ACC112 (cell line): ENCODE measurements around the gene ADGRD1.
"Not testable (repeated sequence)": the region's sequence is repeated elsewhere in the genome, so short reads cannot be mapped to it uniquely, and the experiment has no call there.

Source experiments
- H2AFZ ChIP-seq: fragments of 200-600 bp; sonication (generic); one replicate; pipeline ENCODE4 v1.6.0; 2017; ENCODE audit warnings: antibody characterized with exemption, low read length; ENCODE audit not compliant: unreplicated experiment
- H3K27ac ChIP-seq: fragments of 200-600 bp; sonication (generic); 2 replicates; pipeline ENCODE4 v1.5.1; 2014; ENCODE audit warnings: low read depth, mild to moderate bottlenecking, antibody characterized with exemption, low read length, moderate library complexity
- H3K27me3 ChIP-seq: fragments of 200-600 bp; sonication (generic); 2 replicates; pipeline ENCODE4 v1.6.1; 2014; ENCODE audit warnings: mild to moderate bottlenecking, antibody characterized with exemption, low read length, moderate library complexity, mixed read lengths; ENCODE audit not compliant: insufficient read depth
- H3K36me3 ChIP-seq: fragments of 200-600 bp; sonication (generic); 2 replicates; pipeline ENCODE4 v1.6.1; 2016; ENCODE audit warnings: mild to moderate bottlenecking, antibody characterized with exemption, low read length, moderate library complexity, mixed read lengths; ENCODE audit not compliant: insufficient read depth
- H3K4me1 ChIP-seq: fragments of 200-600 bp; sonication (generic); one replicate; pipeline ENCODE4 v1.6.1; 2016; ENCODE audit warnings: low read length, mixed read lengths; ENCODE audit not compliant: insufficient read depth, unreplicated experiment, control insufficient read depth
- H3K4me3 ChIP-seq: fragments of 200-600 bp; sonication (generic); 2 replicates; pipeline ENCODE4 v1.5.1; 2014; ENCODE audit warnings: mild to moderate bottlenecking, low read depth, low read length
- H3K79me2 ChIP-seq: fragments of 200-600 bp; sonication (generic); one replicate; pipeline ENCODE4 v1.6.0; 2016; ENCODE audit warnings: low read length; ENCODE audit not compliant: control insufficient read depth, unreplicated experiment, insufficient read depth

ADGRD1 gene

DNA sequence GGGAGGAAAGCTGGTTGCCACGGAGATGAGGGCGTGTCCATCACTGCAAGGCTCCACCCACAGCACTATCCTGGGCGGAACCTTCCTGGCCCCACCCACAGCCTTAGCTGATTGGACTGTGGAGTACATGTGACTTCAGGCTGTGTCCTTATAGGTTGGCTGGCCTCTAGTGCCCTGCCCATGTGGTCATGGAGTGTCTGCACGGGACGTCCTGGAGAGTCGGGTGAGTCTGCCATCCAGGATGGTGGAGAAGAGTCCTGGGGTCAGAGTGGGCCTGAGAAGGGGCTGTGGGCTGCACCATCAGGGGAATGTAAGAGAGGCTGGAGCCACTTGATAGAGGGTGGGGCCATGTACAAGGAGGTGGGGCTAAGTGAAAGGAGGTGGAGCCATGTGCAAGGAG, 117.0 kb downstream of the ADGRD1 start:
- H3K79me2 ChIP-seq, H3K4me1 ChIP-seq, H3K27me3 ChIP-seq: not testable (repeated sequence)

DNA sequence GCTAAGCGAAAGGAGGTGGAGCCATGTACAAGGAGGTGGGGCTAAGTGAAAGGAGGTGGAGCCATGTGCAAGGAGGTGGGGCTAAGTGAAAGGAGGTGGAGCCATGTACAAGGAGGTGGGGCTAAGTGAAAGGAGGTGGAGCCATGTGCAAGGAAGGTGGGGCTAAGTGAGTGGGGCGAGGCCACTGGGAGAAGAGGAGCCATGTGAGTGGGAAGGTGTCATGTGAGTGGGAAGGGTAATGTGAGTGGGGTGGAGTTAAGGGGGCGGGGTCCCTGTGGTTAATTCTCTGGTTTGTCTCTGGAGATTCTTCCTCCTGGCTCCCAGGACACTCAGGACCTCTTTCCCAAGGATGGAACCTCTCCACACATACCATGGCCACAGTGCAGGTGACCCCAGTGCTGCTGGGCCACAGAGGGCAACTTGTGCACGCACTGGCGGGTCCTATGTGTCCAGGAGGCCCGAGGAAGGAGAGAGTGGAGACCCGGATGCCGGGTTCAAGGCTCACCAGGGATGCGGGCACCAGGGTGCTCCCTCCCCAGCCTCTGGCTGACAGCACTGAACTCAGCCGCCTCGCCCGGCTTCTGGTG, 117.6 kb downstream of the ADGRD1 start:
- not testable (repeated sequence) for H3K27ac ChIP-seq, H3K79me2 ChIP-seq, H3K4me1 ChIP-seq, H3K36me3 ChIP-seq, H3K27me3 ChIP-seq, H3K4me3 ChIP-seq, H2AFZ ChIP-seq

More for the DNA sequence above, 117.0 kb downstream of the ADGRD1 start:
- not testable (repeated sequence) for H2AFZ ChIP-seq, H3K36me3 ChIP-seq, H3K27ac ChIP-seq, H3K4me3 ChIP-seq

DNA sequence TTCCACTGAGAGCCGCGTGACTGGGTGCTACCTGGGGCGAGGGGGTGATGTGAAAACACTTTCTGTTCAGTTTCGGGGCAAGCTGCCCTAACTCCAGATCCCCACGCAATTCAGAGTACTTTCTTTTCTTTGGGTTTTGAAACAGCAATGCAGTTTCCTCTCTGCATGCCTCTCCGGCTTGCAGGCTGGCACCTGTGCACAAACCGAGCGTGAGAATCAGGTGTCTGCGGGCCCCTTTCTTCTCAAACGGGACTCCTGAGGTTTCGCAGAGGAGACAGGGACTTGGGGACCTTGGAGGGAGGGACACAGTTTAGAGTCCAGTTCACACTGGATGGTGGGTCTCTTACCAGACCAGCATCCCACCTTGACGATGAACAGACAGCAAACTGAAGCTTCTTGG, 118.2 kb downstream of the ADGRD1 start:
- not testable (repeated sequence) for H3K79me2 ChIP-seq, H3K27ac ChIP-seq, H3K36me3 ChIP-seq, H2AFZ ChIP-seq, H3K4me3 ChIP-seq, H3K4me1 ChIP-seq, H3K27me3 ChIP-seq

DNA sequence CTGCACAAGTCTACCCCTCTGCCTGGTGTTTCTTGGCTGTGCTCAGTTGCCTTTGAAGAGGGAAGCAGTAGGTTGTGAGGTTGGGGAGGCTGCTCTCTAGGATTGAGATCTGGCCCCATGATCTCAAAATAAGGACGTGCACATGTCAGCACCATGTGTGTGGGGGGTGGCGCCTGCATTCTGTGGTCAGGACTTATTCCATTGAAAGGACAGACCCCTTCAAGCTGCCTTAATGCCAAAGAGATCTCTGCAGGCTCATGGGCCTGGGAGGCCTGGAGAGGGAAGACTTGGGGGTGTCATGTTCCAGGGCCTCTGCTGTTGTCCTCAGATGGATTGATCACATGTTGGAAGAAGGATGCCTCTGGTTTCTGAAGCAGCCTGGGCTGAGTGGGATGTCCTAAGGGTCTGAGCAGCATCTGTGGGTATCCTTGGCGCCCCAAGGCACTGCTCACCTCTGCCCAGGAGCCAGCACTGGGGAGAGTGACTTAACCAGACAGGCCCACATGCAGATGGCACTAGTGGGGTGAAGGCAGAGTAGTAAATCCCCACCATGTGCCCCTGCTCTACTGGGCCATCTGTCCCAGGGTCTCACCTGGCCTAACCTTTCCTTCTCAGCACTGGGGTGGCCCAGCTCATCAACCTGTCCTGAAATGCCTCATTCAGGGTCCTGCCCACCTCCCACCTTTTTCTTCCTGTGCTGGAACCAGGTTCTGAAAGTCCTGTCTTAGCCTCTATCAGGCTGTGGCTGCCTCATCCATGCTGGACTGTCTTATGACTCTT, 118.9 kb downstream of the ADGRD1 start:
- Histone ChIP-seq H2AFZ (no peak overlapping the region), H3K4me3 (no peak overlapping the region), H3K36me3 (no peaks in the 10 kb centered on the region), H3K4me1 (no peaks in the 10 kb centered on the region), H3K79me2 (no peaks in the 10 kb centered on the region), H3K27me3 (no peaks in the 10 kb centered on the region), H3K27ac (no peak overlapping the region)

DNA sequence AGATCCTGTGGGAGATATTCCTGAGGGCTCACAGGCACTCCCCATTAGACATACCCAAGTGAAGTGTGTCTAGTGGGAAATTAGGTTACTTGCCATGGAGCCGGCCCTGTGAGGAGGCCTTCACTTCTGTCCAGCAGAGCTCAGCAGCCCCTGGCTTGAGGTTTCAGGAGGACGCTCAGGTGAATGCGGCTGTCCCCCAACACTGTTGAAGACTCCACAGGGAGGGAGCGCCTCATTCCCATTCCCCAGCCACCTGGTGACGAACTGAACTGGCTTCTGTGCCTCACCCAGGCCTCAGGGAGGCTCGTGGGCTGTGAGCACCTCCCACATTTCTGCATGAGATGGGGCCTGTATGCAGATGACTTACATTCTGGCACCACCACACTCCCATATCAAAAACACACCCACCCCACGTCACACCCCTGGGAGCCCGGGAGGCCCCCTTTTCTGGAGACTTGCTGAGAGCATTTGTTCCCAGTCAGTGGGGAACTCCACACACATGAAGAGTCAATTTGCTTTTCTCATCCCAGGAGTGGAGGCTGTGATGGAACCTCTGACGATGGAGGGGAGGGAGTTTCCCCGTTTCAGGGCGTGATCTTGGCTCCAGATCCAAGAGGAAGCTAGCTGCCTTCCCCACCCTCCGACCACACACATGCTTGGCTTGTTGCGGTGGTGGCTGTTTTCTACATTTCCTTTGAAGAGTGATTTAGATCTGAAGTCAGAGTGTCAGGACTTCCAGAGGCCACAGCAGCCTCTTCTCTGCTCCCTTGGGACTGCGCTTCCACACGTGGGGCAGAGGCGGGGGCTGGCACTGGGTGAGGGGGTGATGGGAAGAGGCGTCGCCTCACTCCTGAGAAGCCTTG, 120.7 kb downstream of the ADGRD1 start:
- Histone ChIP-seq H3K4me1 (no peaks in the 10 kb centered on the region), H2AFZ (no peak overlapping the region), H3K36me3 (no peaks in the 10 kb centered on the region), H3K4me3 (no peak overlapping the region), H3K79me2 (no peaks in the 10 kb centered on the region), H3K27me3 (no peaks in the 10 kb centered on the region), H3K27ac (no peak overlapping the region)

DNA sequence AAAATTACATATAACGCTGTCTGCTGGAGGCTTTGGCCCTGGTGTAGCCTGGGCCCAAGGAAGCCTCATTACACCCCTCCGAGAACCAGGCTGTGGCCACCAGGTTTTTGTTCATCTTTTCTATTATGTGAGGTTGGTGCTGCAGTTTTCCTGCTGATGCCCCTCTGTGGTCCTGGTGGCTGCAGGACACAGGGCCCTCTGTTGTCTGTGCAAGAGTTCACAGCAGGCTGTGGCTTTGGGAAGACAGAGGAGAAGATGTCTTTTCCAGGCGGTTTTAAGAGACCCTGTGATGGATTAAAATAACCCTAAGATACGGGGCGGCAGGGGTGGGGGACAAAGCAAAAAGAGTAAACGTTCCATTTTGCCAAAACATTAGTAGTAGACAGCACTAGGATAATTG, 121.5 kb downstream of the ADGRD1 start:
- no peaks in the 10 kb centered on the region for H3K27me3 ChIP-seq
- H3K27ac ChIP-seq: no peak overlapping the region
- H3K36me3 ChIP-seq: no peaks in the 10 kb centered on the region
- H3K4me3 ChIP-seq: no peak overlapping the region
- H2AFZ ChIP-seq: no peak overlapping the region
- H3K4me1 ChIP-seq: no peaks in the 10 kb centered on the region
- no peaks in the 10 kb centered on the region for H3K79me2 ChIP-seq

DNA sequence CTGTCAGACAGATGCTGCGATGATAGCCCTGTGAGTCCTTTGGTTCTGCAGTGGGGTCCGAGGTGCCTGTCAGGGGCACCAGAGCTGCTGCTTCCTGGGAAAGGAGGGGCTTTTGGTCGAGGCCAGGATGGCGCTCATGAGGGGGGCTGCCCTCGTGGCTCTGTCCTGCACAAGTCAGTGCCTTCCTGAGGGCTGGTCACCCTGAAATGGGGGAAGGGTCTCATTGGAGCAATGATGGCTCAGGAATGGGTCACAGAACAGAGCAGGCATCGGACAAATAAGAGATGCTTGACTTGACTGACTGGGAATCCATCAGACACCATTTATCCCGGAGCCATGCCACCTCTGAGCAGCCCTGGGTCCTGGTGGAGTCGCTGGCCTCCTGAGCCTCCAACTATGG, 121.9 kb downstream of the ADGRD1 start:
- Histone ChIP-seq H3K4me3 (no peak overlapping the region), H3K79me2 (no peaks in the 10 kb centered on the region), H3K27me3 (no peaks in the 10 kb centered on the region), H3K4me1 (no peaks in the 10 kb centered on the region), H3K36me3 (no peaks in the 10 kb centered on the region), H3K27ac (no peak overlapping the region), H2AFZ (no peak overlapping the region)

DNA sequence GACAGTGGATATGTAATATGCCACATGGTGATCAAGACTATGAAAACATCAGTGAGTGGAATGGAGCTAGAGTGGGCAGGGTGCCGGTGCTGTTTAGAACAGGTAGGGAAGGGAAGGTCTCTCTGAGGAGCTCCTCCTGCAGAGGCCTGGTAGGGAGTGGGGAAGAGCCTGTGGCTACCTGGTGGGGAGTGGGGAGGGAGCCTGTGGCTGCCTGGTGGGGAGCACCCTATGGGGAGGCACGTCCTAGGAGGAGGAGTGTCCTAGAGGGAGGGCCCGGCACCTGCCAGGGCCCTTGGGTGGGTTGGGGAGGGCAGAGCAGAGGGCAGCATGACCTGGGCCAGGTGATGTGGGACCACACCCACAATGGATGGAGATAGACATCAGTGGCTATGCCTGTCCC, 122.6 kb downstream of the ADGRD1 start:
- no peaks in the 10 kb centered on the region for H3K36me3 ChIP-seq
- no peaks in the 10 kb centered on the region for H3K4me1 ChIP-seq
- no peaks in the 10 kb centered on the region for H3K79me2 ChIP-seq
- H3K4me3 ChIP-seq: no peak overlapping the region
- no peak overlapping the region for H3K27ac ChIP-seq
- no peak overlapping the region for H2AFZ ChIP-seq
- H3K27me3 ChIP-seq: no peaks in the 10 kb centered on the region

DNA sequence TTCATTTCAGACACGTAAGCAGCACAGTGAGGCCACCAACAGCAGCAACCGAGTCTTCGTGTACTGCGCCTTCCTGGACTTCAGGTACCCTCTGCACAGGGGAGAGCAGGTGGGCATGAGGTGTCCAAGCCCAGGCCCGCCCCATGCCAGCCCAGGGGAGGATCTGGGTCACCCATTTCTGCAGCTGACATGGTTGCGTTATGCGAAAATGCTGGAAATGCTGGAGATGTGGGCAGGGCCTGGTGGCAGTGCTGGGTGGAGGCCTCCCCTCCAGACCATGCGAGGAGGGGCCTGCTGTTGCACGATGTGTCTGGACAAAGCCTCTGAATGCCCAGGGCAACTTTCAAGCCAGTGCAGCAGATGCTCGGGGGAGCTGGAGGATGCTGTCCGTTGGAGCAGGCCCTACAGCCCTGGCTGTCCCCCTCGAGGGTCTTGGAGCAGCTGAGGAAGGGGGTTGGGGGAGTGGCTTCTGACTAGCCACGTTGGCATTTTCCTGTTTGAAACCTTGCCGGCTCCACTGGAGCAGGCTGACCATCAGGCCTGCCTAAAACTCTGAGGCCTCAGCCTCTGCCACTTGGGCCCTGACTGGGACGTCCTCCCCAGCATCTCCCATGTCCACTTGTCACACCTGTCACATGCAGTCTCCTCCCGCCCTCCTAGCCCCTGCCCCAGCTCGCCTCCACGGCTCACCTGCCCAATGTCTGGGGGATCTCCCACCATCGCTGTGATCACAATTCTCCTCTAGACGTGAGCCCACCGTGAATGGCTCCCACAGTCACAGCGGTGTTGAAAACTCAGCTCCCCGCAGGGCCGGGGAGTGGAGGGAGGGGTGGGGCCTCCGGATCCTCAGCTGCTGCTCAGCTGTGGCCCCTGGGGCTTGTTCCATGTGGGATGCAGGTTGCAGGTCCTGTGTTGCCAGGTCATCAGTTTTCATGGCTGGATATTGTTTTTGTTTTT, 123.4 kb downstream of the ADGRD1 start:
- Histone ChIP-seq H3K27me3 (no peaks in the 10 kb centered on the region), H2AFZ (no peak overlapping the region), H3K79me2 (no peaks in the 10 kb centered on the region), H3K4me3 (no peak overlapping the region), H3K4me1 (no peaks in the 10 kb centered on the region), H3K36me3 (no peaks in the 10 kb centered on the region), H3K27ac (no peak overlapping the region)

DNA sequence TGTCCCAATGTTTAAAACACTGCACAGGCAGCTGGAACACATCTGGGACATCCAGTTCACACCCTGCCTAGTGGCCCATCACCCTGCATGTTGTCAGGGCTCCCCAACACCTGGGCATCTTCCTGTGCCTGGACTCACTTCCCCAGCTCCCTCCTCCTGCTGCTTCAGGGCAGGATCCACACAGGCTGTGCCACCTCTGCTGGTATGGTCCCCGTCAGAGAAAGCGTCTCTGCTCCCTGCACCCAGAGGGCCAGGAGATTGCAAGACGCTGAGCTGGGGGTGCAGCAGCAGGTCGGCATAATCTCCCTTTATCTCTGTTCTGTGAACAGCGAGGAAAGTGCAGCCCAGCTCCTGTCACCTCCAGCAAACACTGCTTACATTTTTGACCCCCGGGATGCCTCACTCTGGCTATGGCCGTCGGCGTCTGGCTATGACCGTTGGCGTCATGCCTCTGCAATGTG, 124.3 kb downstream of the ADGRD1 start:
- H3K79me2 ChIP-seq: no peaks in the 10 kb centered on the region
- no peaks in the 10 kb centered on the region for H3K36me3 ChIP-seq
- H3K27ac ChIP-seq: no peak overlapping the region
- H3K4me1 ChIP-seq: no peaks in the 10 kb centered on the region
- H2AFZ ChIP-seq: no peak overlapping the region
- no peaks in the 10 kb centered on the region for H3K27me3 ChIP-seq
- no peak overlapping the region for H3K4me3 ChIP-seq
